A673 (cell line): ENCODE results near the gene VTI1A. TPM values are rescaled to one million over a fixed set of nuclear protein-coding genes. Genes with fewer than 3 reads are reported as not detected.

ENCODE experiments used
- BruUV-seq: library from RNA; stranded (reverse); fragments of 400-500 nt; replicated peaks from 2 replicates; lab custom pipeline; 2021; lab: Mats Ljungman, UMichigan
- CTCF ChIA-PET: fragments of 300-600 bp; sonication (Branson Sonifier 250); formaldehyde crosslinking; loops from one replicate; lab custom pipeline; 2022; ENCODE audit warnings: antibody characterized with exemption; lab: Charles Lee
- POLR2A ChIA-PET: fragments of 300-600 bp; sonication (Branson Sonifier 250); formaldehyde crosslinking; loops from one replicate; lab custom pipeline; 2022; ENCODE audit warnings: antibody characterized with exemption; ENCODE audit not compliant: low non-redundant PET; lab: Charles Lee
- DNase-seq: peaks from one replicate; pipeline ENCODE4 v3.0.0-alpha.2; 2015; ENCODE audit warnings: low spot score
- H3K27ac ChIP-seq: fragments of 200-600 bp; sonication (generic); 2 replicates; pipeline ENCODE4 v1.5.1; 2016; ENCODE audit warnings: mixed run types, low read depth, mild to moderate bottlenecking, mixed read lengths, antibody characterized with exemption, low read length; ENCODE audit not compliant: poor library complexity, severe bottlenecking
- H3K27me3 ChIP-seq: fragments of 200-600 bp; sonication (generic); replicated peaks from 2 replicates; pipeline ENCODE4 v1.6.1; 2017; ENCODE audit warnings: mixed run types, low read depth, mild to moderate bottlenecking, mixed read lengths, antibody characterized with exemption, low read length; ENCODE audit not compliant: insufficient read depth, poor library complexity
- H3K36me3 ChIP-seq: fragments of 200-600 bp; sonication (generic); 2 replicates; pipeline ENCODE4 v1.6.1; 2016; ENCODE audit warnings: mixed run types, mild to moderate bottlenecking, mixed read lengths, antibody characterized with exemption, low read length; ENCODE audit not compliant: insufficient read depth, poor library complexity, severe bottlenecking
- H3K4me1 ChIP-seq: fragments of 200-600 bp; sonication (generic); 2 replicates; pipeline ENCODE4 v1.6.1; 2017; ENCODE audit warnings: mixed run types, mild to moderate bottlenecking, mixed read lengths, antibody characterized with exemption, low read length; ENCODE audit not compliant: insufficient read depth, poor library complexity, severe bottlenecking
- H3K4me3 ChIP-seq: fragments of 200-600 bp; sonication (generic); 2 replicates; pipeline ENCODE4 v1.5.1; 2016; ENCODE audit warnings: low read depth, mixed run types, mild to moderate bottlenecking, mixed read lengths, low read length; ENCODE audit not compliant: poor library complexity, severe bottlenecking
- H3K9me3 ChIP-seq: fragments of 200-600 bp; sonication (generic); 2 replicates; pipeline ENCODE4 v1.6.1; 2016; ENCODE audit warnings: mixed run types, low read depth, mild to moderate bottlenecking, mixed read lengths, antibody characterized with exemption, low read length; ENCODE audit not compliant: poor library complexity, severe bottlenecking
- CTCF ChIP-seq: fragments of 300-800, 200-600 bp; sonication (generic); conservative IDR thresholded peaks from 2 replicates; pipeline ENCODE4 v1.5.1; 2017; ENCODE audit warnings: low read depth, mild to moderate bottlenecking, antibody characterized with exemption, low read length, moderate library complexity, mixed read lengths
- EZH2 ChIP-seq: fragments of 200-600 bp; sonication (generic); IDR thresholded peaks from 2 replicates; pipeline ENCODE4 v1.6.1; 2017; ENCODE audit warnings: borderline replicate concordance, low read depth, mild to moderate bottlenecking, mixed read lengths, antibody characterized with exemption, low read length; ENCODE audit not compliant: poor library complexity, severe bottlenecking
- intact Hi-C: fragments of 100-400 bp; cut with micrococcal nuclease; formaldehyde crosslinking; loops from one replicate; pipeline ENCODE4 v1.10.0; 2022; ENCODE audit not compliant: unreplicated experiment
- total RNA-seq: library from RNA; stranded (reverse); gene quantifications from 2 replicates; pipeline ENCODE4 v1.2.3, GENCODE V29; 2021

The VTI1A gene
- total RNA-seq, 1 experiment from 2014 or later = 38.7 TPM

GRCh38 chr10:112512294-112512693, 65.3 kb downstream of the VTI1A start:
- Histone ChIP-seq H3K27ac (no peak overlapping the region), H3K27me3 (no peaks in the 10 kb centered on the region), H3K4me1 (no peaks in the 10 kb centered on the region), H3K36me3 (no peaks in the 10 kb centered on the region), H3K9me3 (no peaks in the 10 kb centered on the region), H3K4me3 (no peak overlapping the region)
- ChIA-PET CTCF (no interaction called here), POLR2A (no interaction called here)
- no peak for DNase-seq
- no TSS peak for BruUV-seq
- intact Hi-C loops = no loop called here
- no peak for TF ChIP-seq EZH2

- CTCF ChIA-PET = no interaction called here
- no peak for TF ChIP-seq EZH2
- no peak for TF ChIP-seq CTCF
- no peaks in the 10 kb centered on the region for H3K36me3 ChIP-seq
Observed at GRCh38 chr10:112515126-112515525, 68.1 kb downstream of the VTI1A start.

GRCh38 chr10:112515852-112516251, 68.8 kb downstream of the VTI1A start:
- TF ChIP-seq EZH2 (no peak), CTCF (no peak)
- intact Hi-C loops = no loop called here
- CTCF ChIA-PET = no interaction called here

More at GRCh38 chr10:112515126-112515525, 68.1 kb downstream of the VTI1A start:
- BruUV-seq = no TSS peak
- H3K27ac ChIP-seq = no peak overlapping the region
- POLR2A ChIA-PET = no interaction called here
- H3K4me1 ChIP-seq = no peaks in the 10 kb centered on the region
- intact Hi-C loops = no loop called here
- no peaks in the 10 kb centered on the region for H3K27me3 ChIP-seq
- no peaks in the 10 kb centered on the region for H3K9me3 ChIP-seq
- no peak overlapping the region for H3K4me3 ChIP-seq
- DNase-seq = no peak

GRCh38 chr10:112517451-112517862, 70.4 kb downstream of the VTI1A start:
- no peak overlapping the region for H3K4me3 ChIP-seq
- intact Hi-C loops = no loop called here
- CTCF ChIA-PET = no interaction called here
- no peaks in the 10 kb centered on the region for H3K27me3 ChIP-seq
- DNase-seq = no peak
- BruUV-seq = no TSS peak
- H3K9me3 ChIP-seq = no peaks in the 10 kb centered on the region
- POLR2A ChIA-PET = no interaction called here
- H3K27ac ChIP-seq = no peak overlapping the region
- no peaks in the 10 kb centered on the region for H3K36me3 ChIP-seq
- TF ChIP-seq CTCF (no peak), EZH2 (no peak)
- no peaks in the 10 kb centered on the region for H3K4me1 ChIP-seq

More at GRCh38 chr10:112515852-112516251, 68.8 kb downstream of the VTI1A start:
- no TSS peak for BruUV-seq
- no peak for DNase-seq
- POLR2A ChIA-PET = no interaction called here
- H3K36me3 ChIP-seq = no peaks in the 10 kb centered on the region
- H3K27ac ChIP-seq = no peak overlapping the region
- H3K9me3 ChIP-seq = no peaks in the 10 kb centered on the region
- H3K4me3 ChIP-seq = no peak overlapping the region
- H3K4me1 ChIP-seq = no peaks in the 10 kb centered on the region
- H3K27me3 ChIP-seq = no peaks in the 10 kb centered on the region
